ENCODE results near the gene NFIL3. TPM values are rescaled to one million over a fixed set of nuclear protein-coding genes. Genes with fewer than 3 reads are reported as not detected.
"Not testable (repeated sequence)": the region's sequence is repeated elsewhere in the genome, so short reads cannot be mapped to it uniquely, and the experiment has no call there.

The NFIL3 gene
- 15.1 TPM for total RNA-seq

GRCh38 chr9:91423785-91424402 is at the start of gene NFIL3:
TSS of gene NFIL3 (minus strand) at chr9:91423832. CDS start at chr9:91410734, 13,098 bp downstream.
- no peaks in the 10 kb centered on the region for H3K36me3 ChIP-seq (ENCODE audit: control insufficient read depth in 3 of 3, insufficient read depth in 3 of 3, low read length in 3 of 3)
- H3K27me3 ChIP-seq (ENCODE audit: control insufficient read depth in 3 of 3, insufficient read depth in 3 of 3, low read length in 3 of 3), result no peaks in the 10 kb centered on the region
- peaks cover 22 to 23% (median 23%) of the 10 kb centered on the region in 3 donors for H3K4me1 ChIP-seq (ENCODE audit: control insufficient read depth in 3 of 3, insufficient read depth in 3 of 3, low read length in 3 of 3)
- peak within 1 kb of the TSS; percentile 81 to 94 (median 88) for H3K4me3 ChIP-seq (ENCODE audit: low read length in 3 of 3)
- H3K27ac ChIP-seq (ENCODE audit: low read depth, low read length), result peak within 1 kb of the TSS; percentile 99
- peak within 1 kb of the TSS; percentile 93 to 98 (median 97) for H3K9ac ChIP-seq (ENCODE audit: low read depth in 1 of 3, low read length in 3 of 3)
- no peaks in the 10 kb centered on the region for H3K9me3 ChIP-seq (ENCODE audit: control insufficient read depth in 3 of 3, low read length in 3 of 3)

DNA sequence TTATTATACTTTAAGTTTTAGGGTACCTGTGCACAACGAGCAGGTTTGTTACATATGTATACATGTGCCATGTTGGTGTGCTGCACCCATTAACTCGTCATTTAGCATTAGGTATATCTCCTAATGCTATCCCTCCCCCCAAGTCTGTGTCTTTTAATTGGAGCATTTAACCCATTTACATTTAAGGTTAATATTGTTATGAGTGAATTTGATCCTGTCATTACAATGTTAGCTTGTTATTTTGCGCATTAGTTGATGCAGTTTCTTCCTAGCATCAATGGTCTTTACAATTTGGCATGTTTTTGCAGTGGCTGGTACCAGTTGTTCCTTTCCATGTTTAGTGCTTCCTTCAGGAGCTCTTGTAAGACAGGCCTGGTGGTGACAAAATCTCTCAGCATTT is 47.9 kb upstream of the NFIL3 start:
- not testable (repeated sequence) for H3K27ac ChIP-seq (ENCODE audit: low read depth, low read length); H3K9ac ChIP-seq (ENCODE audit: low read depth in 1 of 3, low read length in 3 of 3); H3K4me3 ChIP-seq (ENCODE audit: low read length in 3 of 3); H3K36me3 ChIP-seq (ENCODE audit: control insufficient read depth in 3 of 3, insufficient read depth in 3 of 3, low read length in 3 of 3); H3K9me3 ChIP-seq (ENCODE audit: control insufficient read depth in 3 of 3, low read length in 3 of 3); H3K4me1 ChIP-seq (ENCODE audit: control insufficient read depth in 3 of 3, insufficient read depth in 3 of 3, low read length in 3 of 3); H3K27me3 ChIP-seq (ENCODE audit: control insufficient read depth in 3 of 3, insufficient read depth in 3 of 3, low read length in 3 of 3)

GRCh38 chr9:91465420-91465819 is 41.8 kb upstream of the NFIL3 start:
- Histone ChIP-seq H3K27me3 (ENCODE audit: control insufficient read depth in 3 of 3, insufficient read depth in 3 of 3, low read length in 3 of 3) (no peaks in the 10 kb centered on the region), H3K4me1 (ENCODE audit: control insufficient read depth in 3 of 3, insufficient read depth in 3 of 3, low read length in 3 of 3) (no peaks in the 10 kb centered on the region), H3K9ac (ENCODE audit: low read depth in 1 of 3, low read length in 3 of 3) (no peak overlapping the region), H3K36me3 (ENCODE audit: control insufficient read depth in 3 of 3, insufficient read depth in 3 of 3, low read length in 3 of 3) (no peaks in the 10 kb centered on the region), H3K27ac (ENCODE audit: low read depth, low read length) (no peak overlapping the region), H3K9me3 (ENCODE audit: control insufficient read depth in 3 of 3, low read length in 3 of 3) (peaks cover 0 to 4% (median 0%) of the 10 kb centered on the region in 3 donors), H3K4me3 (ENCODE audit: low read length in 3 of 3) (no peak overlapping the region)

DNA sequence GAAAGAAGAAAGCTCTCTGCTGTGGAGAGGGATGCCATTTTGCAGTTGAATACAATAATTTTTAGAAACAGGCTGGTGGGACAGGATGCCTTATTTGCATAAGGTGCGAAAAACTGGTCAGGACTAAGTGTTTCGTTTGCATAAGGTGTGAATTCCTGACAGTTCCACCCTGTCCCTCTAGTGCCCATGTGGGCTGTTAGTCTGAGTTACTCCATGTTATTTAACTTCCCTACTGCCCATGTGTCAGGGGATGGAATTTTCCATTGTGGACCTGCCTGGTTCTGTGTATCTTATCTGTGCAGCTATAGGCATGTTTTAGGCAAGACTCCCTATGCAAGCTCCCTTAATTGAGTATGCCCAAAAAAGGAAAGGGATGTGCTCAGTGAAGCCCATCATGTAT is 35.3 kb upstream of the NFIL3 start:
- no peak overlapping the region for H3K4me3 ChIP-seq (ENCODE audit: low read length in 3 of 3)
- H3K27me3 ChIP-seq (ENCODE audit: control insufficient read depth in 3 of 3, insufficient read depth in 3 of 3, low read length in 3 of 3), result no peaks in the 10 kb centered on the region
- no peaks in the 10 kb centered on the region for H3K36me3 ChIP-seq (ENCODE audit: control insufficient read depth in 3 of 3, insufficient read depth in 3 of 3, low read length in 3 of 3)
- no peak overlapping the region for H3K27ac ChIP-seq (ENCODE audit: low read depth, low read length)
- no peaks in the 10 kb centered on the region for H3K9me3 ChIP-seq (ENCODE audit: control insufficient read depth in 3 of 3, low read length in 3 of 3)
- H3K9ac ChIP-seq (ENCODE audit: low read depth in 1 of 3, low read length in 3 of 3), result no peak overlapping the region
- H3K4me1 ChIP-seq (ENCODE audit: control insufficient read depth in 3 of 3, insufficient read depth in 3 of 3, low read length in 3 of 3), result no peaks in the 10 kb centered on the region

- no peaks in the 10 kb centered on the region for H3K4me1 ChIP-seq (ENCODE audit: control insufficient read depth in 3 of 3, insufficient read depth in 3 of 3, low read length in 3 of 3)
- no peak overlapping the region for H3K4me3 ChIP-seq (ENCODE audit: low read length in 3 of 3)
- no peaks in the 10 kb centered on the region for H3K9me3 ChIP-seq (ENCODE audit: control insufficient read depth in 3 of 3, low read length in 3 of 3)
- no peaks in the 10 kb centered on the region for H3K36me3 ChIP-seq (ENCODE audit: control insufficient read depth in 3 of 3, insufficient read depth in 3 of 3, low read length in 3 of 3)
- no peaks in the 10 kb centered on the region for H3K27me3 ChIP-seq (ENCODE audit: control insufficient read depth in 3 of 3, insufficient read depth in 3 of 3, low read length in 3 of 3)
- H3K27ac ChIP-seq (ENCODE audit: low read depth, low read length), result no peak overlapping the region
- H3K9ac ChIP-seq (ENCODE audit: low read depth in 1 of 3, low read length in 3 of 3), result no peak overlapping the region
Observed at GRCh38 chr9:91452844-91453243, 29.2 kb upstream of the NFIL3 start.

GRCh38 chr9:91451431-91452270 is 28.0 kb upstream of the NFIL3 start:
- Histone ChIP-seq H3K9me3 (ENCODE audit: control insufficient read depth in 3 of 3, low read length in 3 of 3) (no peaks in the 10 kb centered on the region), H3K4me1 (ENCODE audit: control insufficient read depth in 3 of 3, insufficient read depth in 3 of 3, low read length in 3 of 3) (no peaks in the 10 kb centered on the region), H3K36me3 (ENCODE audit: control insufficient read depth in 3 of 3, insufficient read depth in 3 of 3, low read length in 3 of 3) (no peaks in the 10 kb centered on the region), H3K27me3 (ENCODE audit: control insufficient read depth in 3 of 3, insufficient read depth in 3 of 3, low read length in 3 of 3) (no peaks in the 10 kb centered on the region), H3K27ac (ENCODE audit: low read depth, low read length) (no peak overlapping the region), H3K4me3 (ENCODE audit: low read length in 3 of 3) (no peak overlapping the region), H3K9ac (ENCODE audit: low read depth in 1 of 3, low read length in 3 of 3) (no peak overlapping the region)

DNA sequence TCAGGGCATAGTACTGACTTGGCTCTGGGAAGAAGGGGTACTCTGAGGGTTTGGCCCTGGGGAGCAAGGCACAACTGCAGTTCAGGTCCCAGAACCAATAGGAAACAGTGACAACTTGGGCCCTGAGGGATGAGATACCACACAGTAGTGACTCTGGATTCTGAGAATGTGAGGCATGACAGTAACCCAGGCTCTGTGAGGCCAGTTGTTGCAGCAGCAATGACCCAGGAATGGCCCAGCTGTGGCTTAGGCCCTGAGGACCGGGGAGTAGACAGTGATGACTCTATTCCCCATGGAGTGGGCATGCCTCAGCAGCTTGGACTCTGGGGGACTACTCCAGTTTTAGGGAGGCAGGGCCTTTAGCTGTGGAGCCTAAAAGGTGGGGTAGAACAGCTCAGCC is 21.5 kb upstream of the NFIL3 start:
- H3K4me3 ChIP-seq (ENCODE audit: low read length in 3 of 3), result no peak overlapping the region
- H3K9me3 ChIP-seq (ENCODE audit: control insufficient read depth in 3 of 3, low read length in 3 of 3), result peaks cover 0 to 7% (median 5%) of the 10 kb centered on the region in 3 donors
- no peak overlapping the region for H3K9ac ChIP-seq (ENCODE audit: low read depth in 1 of 3, low read length in 3 of 3)
- no peaks in the 10 kb centered on the region for H3K4me1 ChIP-seq (ENCODE audit: control insufficient read depth in 3 of 3, insufficient read depth in 3 of 3, low read length in 3 of 3)
- H3K27ac ChIP-seq (ENCODE audit: low read depth, low read length), result no peak overlapping the region
- H3K27me3 ChIP-seq (ENCODE audit: control insufficient read depth in 3 of 3, insufficient read depth in 3 of 3, low read length in 3 of 3), result peaks cover 0 to 3% (median 2%) of the 10 kb centered on the region in 3 donors
- no peaks in the 10 kb centered on the region for H3K36me3 ChIP-seq (ENCODE audit: control insufficient read depth in 3 of 3, insufficient read depth in 3 of 3, low read length in 3 of 3)

DNA sequence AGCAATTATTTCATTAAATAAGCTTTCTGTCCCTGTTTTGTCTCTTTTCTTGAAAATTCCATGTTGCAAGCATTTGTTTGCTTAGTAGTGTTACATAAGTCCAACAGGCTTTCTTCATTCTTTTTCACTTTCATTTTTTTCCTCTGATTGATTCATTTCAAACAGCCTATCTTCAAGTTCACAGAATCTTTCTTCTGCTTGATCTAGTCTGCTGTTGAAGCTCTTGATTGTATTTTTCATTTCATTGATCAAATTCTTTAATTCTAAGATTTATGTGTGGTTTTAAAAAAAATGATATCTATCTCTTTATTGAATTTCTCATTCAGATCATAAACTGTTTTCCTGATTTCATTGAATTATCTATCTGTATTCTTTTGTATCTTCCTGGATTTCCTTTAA is 20.4 kb upstream of the NFIL3 start:
- Histone ChIP-seq H3K4me1 (ENCODE audit: control insufficient read depth in 3 of 3, insufficient read depth in 3 of 3, low read length in 3 of 3) (no peaks in the 10 kb centered on the region), H3K4me3 (ENCODE audit: low read length in 3 of 3) (no peak overlapping the region), H3K27me3 (ENCODE audit: control insufficient read depth in 3 of 3, insufficient read depth in 3 of 3, low read length in 3 of 3) (peaks cover 0 to 3% (median 2%) of the 10 kb centered on the region in 3 donors), H3K27ac (ENCODE audit: low read depth, low read length) (no peak overlapping the region), H3K9me3 (ENCODE audit: control insufficient read depth in 3 of 3, low read length in 3 of 3) (peaks cover 0 to 7% (median 5%) of the 10 kb centered on the region in 3 donors), H3K9ac (ENCODE audit: low read depth in 1 of 3, low read length in 3 of 3) (no peak overlapping the region), H3K36me3 (ENCODE audit: control insufficient read depth in 3 of 3, insufficient read depth in 3 of 3, low read length in 3 of 3) (no peaks in the 10 kb centered on the region)

DNA sequence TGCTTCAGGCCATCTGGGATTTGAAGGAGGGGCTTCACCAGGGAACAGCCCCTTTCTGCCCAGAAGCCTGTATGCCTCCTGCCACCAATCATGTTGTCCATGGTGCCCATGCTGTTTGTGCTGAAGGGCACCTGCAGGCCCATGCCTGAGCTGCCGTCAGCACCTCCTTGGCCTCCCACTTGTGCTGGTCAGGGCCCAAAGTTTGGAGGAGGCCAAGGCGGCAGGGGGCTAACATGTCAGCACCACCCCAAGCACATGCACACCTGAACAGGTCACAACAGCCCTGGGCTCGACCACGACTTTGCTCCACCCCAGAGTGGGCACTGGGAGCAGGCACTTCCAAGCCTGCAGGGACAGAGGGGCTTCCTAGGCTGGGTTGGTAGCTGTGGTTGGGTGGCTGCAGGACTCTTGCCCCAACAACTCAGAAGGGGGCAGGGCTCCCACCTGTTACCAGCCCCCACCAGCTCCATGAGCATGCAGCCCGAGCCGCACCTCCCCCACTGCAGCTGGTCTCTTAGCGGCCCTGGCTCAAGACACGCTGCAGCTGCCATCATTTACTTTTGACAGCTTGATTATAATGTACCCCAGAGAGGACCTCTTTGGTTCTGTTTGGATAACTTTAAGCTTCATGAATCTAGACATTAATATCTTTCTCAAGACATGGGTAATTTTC is 19.8 kb upstream of the NFIL3 start:
- Histone ChIP-seq H3K4me1 (ENCODE audit: control insufficient read depth in 3 of 3, insufficient read depth in 3 of 3, low read length in 3 of 3) (no peaks in the 10 kb centered on the region), H3K4me3 (ENCODE audit: low read length in 3 of 3) (no peak overlapping the region), H3K27me3 (ENCODE audit: control insufficient read depth in 3 of 3, insufficient read depth in 3 of 3, low read length in 3 of 3) (peaks cover 0 to 3% (median 2%) of the 10 kb centered on the region in 3 donors), H3K9me3 (ENCODE audit: control insufficient read depth in 3 of 3, low read length in 3 of 3) (peaks cover 0 to 7% (median 5%) of the 10 kb centered on the region in 3 donors), H3K36me3 (ENCODE audit: control insufficient read depth in 3 of 3, insufficient read depth in 3 of 3, low read length in 3 of 3) (no peaks in the 10 kb centered on the region), H3K27ac (ENCODE audit: low read depth, low read length) (no peak overlapping the region), H3K9ac (ENCODE audit: low read depth in 1 of 3, low read length in 3 of 3) (no peak overlapping the region)

DNA sequence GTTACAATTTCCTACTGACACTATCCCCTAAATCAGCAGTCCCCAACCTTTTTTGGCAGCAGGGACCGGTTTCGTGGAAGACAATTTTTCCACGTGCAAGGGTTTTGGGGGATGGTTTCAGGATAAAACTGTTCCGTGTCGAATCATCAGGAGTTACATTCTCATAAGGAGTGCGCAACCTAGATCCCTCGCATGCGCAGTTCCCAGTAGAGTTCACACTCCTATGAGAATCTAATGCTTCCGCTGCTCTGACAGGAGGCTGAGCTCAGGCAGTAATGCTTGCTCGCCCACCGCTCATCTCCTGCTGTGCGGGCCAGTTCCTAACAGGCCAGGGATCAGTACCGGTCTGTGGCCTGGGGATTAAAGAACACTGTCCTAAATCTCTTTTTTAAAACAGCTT is 13.2 kb upstream of the NFIL3 start:
- Histone ChIP-seq H3K9me3 (ENCODE audit: control insufficient read depth in 3 of 3, low read length in 3 of 3) (no peaks in the 10 kb centered on the region), H3K36me3 (ENCODE audit: control insufficient read depth in 3 of 3, insufficient read depth in 3 of 3, low read length in 3 of 3) (no peaks in the 10 kb centered on the region), H3K27ac (ENCODE audit: low read depth, low read length) (no peak overlapping the region), H3K4me3 (ENCODE audit: low read length in 3 of 3) (no peak overlapping the region), H3K4me1 (ENCODE audit: control insufficient read depth in 3 of 3, insufficient read depth in 3 of 3, low read length in 3 of 3) (no peaks in the 10 kb centered on the region), H3K27me3 (ENCODE audit: control insufficient read depth in 3 of 3, insufficient read depth in 3 of 3, low read length in 3 of 3) (no peaks in the 10 kb centered on the region), H3K9ac (ENCODE audit: low read depth in 1 of 3, low read length in 3 of 3) (no peak overlapping the region)
